SU-DHL-6 (cell line): ENCODE data around the gene MLH1.

Experiments used
- EZH2phosphoT487 ChIP-seq: fragments of 200-600 bp; sonication (generic), shearing (Covaris generic); conservative IDR thresholded peaks from 2 replicates; pipeline ENCODE4 v1.6.1; 2018; ENCODE audit warnings: mild to moderate bottlenecking, antibody characterized with exemption, low read length, moderate library complexity, mixed read lengths
- TF ChIP-seq, protein P1 (sequence below): fragments of 200-600 bp; sonication (generic); IDR thresholded peaks from one replicate; pipeline ENCODE4 v1.5.1; 2017; ENCODE audit warnings: antibody characterized with exemption, mild to moderate bottlenecking, low read length, moderate library complexity; ENCODE audit not compliant: insufficient read depth, poor library complexity, severe bottlenecking

DNA sequence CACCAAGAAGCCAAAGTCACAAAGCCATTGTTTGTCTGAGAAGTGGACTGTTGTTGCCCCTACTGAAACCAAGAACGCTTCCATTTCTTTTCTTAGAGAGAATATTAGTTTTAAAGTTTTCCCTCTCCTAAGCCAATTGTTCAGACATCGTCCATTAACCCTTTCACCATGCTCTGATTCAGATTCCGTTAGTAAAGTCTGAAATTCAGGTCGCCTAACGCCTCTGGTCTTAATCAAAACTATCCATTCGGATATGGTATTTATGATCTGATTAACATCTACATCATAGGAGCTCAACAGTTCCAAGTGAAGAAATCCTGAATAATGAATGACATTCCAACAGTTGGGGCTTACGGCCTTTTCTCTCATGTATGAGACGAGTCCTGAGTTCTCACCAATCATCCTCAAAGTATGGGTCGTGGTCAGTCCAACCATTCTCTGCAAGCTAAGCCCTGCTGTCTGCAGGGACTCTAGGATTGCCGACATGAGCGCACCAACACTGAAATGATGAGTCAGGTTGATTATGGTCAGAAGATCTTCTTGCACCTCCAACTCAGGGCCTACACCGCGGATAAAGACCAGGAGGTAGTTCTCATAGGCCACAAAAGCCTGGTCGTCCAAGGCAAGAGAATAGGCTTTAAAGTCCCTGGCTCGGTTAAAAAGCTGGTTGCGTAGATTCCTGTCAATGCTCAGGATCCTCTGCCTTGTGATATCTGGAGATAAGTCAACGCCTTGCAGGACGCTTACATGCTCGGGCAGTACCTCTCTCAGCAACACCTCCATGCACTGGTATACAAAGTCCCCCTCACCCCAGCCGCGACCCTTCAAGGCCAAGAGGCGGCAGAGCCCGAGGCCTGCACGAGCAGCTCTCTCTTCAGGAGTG, 1.2 kb upstream of the MLH1 start:
- TF ChIP-seq, protein P1, sequence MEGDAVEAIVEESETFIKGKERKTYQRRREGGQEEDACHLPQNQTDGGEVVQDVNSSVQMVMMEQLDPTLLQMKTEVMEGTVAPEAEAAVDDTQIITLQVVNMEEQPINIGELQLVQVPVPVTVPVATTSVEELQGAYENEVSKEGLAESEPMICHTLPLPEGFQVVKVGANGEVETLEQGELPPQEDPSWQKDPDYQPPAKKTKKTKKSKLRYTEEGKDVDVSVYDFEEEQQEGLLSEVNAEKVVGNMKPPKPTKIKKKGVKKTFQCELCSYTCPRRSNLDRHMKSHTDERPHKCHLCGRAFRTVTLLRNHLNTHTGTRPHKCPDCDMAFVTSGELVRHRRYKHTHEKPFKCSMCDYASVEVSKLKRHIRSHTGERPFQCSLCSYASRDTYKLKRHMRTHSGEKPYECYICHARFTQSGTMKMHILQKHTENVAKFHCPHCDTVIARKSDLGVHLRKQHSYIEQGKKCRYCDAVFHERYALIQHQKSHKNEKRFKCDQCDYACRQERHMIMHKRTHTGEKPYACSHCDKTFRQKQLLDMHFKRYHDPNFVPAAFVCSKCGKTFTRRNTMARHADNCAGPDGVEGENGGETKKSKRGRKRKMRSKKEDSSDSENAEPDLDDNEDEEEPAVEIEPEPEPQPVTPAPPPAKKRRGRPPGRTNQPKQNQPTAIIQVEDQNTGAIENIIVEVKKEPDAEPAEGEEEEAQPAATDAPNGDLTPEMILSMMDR, result no peak
- no peak for TF ChIP-seq EZH2phosphoT487
